C4-2B (cell line): Measurements from ENCODE around the gene DDTL.
A peak's percentile ranks its signal among the peaks of the same experiment; 100 is the strongest.
"Not testable (repeated sequence)": the region's sequence is repeated elsewhere in the genome, so short reads cannot be mapped to it uniquely, and the experiment has no call there.

Experiments used
- H3K27ac ChIP-seq: fragments of 450-650 bp; 2 replicates; pipeline ENCODE4 v1.5.1; 2017
- ZFX ChIP-seq: fragments of 450-650 bp; IDR thresholded peaks from 2 replicates; pipeline ENCODE4 v1.6.1; 2017
- TF ChIP-seq, protein P1 (sequence below): fragments of 450-650 bp; conservative IDR thresholded peaks from 2 replicates; pipeline ENCODE4 v1.5.1; 2017; ENCODE audit warnings: mild to moderate bottlenecking

The DDTL gene

DNA sequence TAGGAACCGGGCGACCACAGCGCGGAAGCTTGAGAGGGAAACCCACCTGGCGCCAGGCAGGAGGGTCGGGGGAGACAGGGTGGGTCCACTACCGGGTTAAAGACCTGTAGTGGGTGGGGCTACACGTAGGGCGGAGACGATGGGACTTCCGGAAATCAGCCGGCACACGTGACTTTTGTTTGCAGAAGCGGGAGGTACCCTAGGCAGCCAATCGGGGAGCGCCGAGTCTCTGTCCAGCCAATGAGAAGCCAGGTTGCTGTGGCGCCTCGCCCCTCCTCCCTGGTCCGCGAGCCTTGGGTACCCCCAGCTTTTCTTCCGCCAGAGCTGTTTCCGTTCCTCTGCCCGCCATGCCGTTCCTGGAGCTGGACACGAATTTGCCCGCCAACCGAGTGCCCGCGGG lies at the start of gene DDTL:
Gene DDTL, plus strand, starts transcription at position 321 of the 400 bp plus-strand sequence. Its CDS starts 27 bp downstream, at position 348.
- H3K27ac ChIP-seq: not testable (repeated sequence)

DNA sequence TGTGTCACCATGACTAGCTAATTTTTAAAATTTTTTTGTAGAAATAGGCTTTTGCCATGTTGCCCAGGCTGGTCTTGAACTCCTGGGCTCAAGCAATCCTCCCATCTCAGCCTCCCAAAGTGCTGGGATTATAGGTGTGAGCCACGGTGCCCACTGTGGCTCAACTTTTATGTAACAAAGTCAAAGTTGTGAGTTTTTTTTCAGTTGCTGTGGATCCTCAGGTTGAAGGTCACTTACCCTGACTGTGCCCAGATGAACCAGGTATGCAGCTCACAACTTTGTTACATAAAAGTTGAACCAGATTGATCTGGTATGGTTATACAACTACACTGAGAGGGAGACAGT lies 46.4 kb upstream of the DDTL start:
- not testable (repeated sequence) for H3K27ac ChIP-seq

DNA sequence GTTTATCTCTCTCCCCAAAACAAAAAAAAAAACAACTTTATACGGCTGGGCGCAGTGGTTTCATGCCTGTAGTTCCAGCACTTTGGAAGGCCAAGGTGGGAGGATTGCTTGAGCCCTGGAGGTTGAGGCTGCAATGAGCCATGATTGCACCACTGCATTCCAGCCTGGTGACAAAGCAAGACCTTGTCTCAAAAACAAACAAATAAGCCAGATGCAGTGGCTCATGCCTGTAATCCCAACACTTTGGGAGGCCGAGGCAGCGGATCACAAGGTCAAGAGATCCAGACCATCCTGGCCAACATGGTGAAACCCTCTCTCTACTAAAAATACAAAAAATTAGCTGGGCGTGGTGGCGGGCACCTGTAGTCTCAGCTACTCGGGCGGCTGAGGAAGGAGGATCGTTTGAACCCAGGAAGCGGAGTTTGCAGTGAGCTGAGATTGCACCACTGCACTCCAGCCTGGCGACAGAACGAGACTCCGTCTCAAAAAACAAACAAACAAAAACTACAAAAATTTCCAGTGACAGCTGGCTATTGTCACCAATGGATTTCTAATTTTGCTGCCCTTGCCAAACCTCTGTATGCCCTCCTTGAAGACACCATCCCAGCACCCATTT lies 45.0 kb upstream of the DDTL start:
- not testable (repeated sequence) for H3K27ac ChIP-seq

DNA sequence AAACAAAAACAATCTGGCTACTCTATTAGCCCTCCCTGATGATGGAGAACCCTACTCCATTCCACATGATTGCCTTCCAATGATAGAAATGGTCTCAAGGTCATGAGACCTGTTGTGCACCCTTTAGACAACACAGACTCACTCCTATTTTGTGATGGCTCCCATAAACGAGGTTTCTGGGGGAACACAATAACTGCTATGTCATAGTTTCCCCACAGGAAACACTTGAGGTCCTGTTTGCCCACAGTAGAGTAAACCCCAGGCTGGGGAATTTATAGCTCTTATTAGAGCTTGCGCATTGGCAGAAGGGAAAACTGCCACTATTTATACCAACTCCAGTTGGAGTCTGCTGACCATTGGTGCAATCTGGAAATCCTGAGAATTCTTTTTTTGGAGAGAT lies 43.8 kb upstream of the DDTL start:
- no peak overlapping the region for H3K27ac ChIP-seq
- no peak for TF ChIP-seq ZFX
- TF ChIP-seq, protein P1, sequence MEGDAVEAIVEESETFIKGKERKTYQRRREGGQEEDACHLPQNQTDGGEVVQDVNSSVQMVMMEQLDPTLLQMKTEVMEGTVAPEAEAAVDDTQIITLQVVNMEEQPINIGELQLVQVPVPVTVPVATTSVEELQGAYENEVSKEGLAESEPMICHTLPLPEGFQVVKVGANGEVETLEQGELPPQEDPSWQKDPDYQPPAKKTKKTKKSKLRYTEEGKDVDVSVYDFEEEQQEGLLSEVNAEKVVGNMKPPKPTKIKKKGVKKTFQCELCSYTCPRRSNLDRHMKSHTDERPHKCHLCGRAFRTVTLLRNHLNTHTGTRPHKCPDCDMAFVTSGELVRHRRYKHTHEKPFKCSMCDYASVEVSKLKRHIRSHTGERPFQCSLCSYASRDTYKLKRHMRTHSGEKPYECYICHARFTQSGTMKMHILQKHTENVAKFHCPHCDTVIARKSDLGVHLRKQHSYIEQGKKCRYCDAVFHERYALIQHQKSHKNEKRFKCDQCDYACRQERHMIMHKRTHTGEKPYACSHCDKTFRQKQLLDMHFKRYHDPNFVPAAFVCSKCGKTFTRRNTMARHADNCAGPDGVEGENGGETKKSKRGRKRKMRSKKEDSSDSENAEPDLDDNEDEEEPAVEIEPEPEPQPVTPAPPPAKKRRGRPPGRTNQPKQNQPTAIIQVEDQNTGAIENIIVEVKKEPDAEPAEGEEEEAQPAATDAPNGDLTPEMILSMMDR: no peak

DNA sequence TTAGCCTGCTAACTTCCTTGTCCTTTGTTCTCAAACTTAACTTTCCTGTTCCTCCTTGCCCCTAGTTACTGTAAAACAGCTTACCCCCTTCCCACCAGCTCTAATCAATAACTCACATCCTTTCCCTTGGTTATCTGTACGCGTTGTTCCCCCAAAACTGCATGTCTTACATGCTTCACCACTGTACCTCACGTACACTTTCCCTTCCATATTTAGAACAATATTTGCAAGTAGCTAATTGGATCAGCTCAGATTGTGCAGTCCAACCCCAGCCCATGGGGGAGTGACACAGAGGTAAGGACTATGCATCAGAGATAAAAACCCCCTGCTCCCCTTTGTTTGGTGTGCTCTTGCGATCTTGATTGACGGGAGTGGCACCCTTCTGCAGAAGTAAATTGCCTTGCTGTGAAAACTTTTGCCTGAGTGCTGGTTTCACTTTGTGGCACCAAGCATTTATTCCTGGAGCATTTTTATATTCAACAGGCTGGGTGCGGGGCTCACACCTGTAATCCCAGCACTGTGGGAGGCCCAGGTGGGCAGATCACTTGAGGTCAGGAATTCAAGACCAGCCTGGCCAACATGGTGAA lies 41.6 kb upstream of the DDTL start:
- no peak for TF ChIP-seq ZFX
- TF ChIP-seq, protein P1: no peak
- no peak overlapping the region for H3K27ac ChIP-seq

DNA sequence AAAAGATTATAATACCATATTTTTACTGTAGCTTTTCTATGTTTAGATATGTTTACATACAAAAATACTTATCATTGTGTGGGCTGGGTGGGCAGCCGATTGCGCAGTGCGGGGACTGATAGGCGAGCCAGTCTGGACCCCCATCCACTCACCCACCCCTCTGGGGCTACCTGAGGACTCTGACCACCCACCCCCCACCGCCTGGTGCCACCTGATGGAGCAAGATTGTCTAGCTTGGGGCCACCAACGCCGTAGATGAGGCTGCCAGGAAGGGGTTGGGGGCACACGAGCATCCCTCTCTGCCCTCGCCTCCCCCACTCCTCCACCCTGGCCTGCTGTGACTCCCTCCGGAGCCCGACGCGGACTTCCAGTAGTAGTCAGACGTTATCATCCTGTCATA lies 40.1 kb upstream of the DDTL start:
- no peak for TF ChIP-seq ZFX
- TF ChIP-seq, protein P1: no peak

DNA sequence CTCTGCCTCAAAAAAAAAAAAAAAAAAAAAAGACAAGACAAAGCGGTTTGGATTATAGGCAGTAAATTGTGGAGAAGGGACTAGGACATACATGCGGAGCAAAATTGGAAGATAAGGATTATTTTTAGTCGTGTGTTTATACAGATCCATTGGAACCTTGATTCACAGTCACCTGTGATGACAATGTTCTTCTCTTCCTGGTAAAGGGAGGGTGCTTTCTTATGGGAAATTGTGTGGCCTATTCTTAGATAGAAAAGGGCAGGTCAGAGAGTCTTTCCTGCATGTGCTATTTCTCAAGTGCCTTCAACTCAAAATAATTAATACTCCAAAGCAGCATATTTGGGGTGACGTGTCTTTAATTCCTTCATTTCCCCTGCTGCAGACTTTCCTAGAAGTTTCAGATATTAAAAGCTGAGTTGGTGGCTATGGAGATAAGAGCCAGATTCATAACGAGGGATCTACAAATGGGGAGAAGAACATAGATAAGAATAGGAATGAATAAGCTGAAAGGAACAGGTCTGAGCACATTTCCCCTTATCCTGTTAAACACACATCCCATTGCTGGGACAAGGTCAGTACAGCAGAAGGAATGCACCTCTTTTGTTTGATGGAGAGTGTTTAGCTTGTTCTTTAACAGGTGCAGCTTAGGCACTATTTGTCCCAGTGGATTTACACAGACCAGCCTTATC lies 28.2 kb upstream of the DDTL start:
- TF ChIP-seq, protein P1: no peak
- TF ChIP-seq ZFX: no peak

More for the DNA sequence above, 40.1 kb upstream of the DDTL start:
- H3K27ac ChIP-seq: no peak overlapping the region

DNA sequence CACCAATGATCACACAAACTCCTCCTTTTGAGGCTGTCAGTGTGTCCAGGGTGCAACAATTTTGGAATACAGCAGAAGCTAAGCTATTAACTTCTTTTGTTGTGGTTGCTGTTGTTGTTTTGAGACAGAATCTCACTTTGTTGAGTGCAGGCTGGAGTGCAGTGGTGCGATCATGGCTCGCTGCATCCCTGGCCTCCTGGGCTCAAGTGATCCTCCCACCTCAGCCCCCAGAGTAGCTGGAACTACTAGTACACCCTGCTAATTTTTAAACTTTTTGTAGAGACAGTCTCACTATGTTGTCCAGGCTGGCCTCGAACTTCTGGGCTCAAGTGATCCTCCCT lies 27.7 kb upstream of the DDTL start:
- peak overlapping the region; percentile 79 for H3K27ac ChIP-seq
- TF ChIP-seq ZFX: no peak
- TF ChIP-seq, protein P1: no peak

More for the DNA sequence above, 28.2 kb upstream of the DDTL start:
- peak overlapping the region; percentile 79 for H3K27ac ChIP-seq

DNA sequence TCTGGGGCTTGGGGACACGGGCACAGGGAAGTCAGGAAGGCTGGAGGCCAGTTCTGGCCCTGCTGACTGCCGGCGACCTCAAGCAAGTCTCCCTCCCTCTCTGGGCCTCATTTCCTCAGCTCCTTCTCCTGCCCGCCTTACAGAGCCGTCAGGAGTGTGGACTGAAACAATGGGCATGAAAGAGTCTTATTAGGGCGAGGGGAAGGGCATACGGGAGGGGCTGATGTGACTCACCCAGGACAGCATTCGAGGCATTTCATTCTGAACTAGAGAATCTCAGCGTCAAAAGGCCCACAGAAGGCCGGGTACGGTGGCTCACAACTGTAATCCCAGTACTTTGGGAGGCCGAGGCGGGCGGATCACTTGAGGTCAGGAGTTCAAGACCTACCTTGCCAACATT lies 26.5 kb upstream of the DDTL start:
- peak overlapping the region; percentile 79; the same call in 1 of the 2 replicates for H3K27ac ChIP-seq

DNA sequence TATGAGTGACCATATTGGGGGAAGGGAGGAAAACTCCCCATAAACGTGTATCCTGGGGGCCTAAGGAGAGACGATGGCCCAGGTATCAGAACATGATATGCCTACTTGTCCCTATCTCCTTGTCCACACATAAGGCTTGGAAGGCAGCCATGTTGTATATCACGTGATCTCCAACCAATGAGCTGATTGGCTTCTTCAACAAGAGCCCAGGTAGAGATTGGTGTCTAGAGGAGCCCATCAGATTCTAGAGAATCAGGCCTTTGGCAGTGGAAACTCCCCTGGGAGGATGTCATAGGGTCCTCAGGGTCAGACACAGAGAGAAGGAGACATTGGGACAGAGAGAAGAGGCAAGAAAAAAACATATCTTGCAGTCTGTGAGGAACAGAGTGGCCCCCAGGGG lies 19.3 kb upstream of the DDTL start:
- not testable (repeated sequence) for H3K27ac ChIP-seq

DNA sequence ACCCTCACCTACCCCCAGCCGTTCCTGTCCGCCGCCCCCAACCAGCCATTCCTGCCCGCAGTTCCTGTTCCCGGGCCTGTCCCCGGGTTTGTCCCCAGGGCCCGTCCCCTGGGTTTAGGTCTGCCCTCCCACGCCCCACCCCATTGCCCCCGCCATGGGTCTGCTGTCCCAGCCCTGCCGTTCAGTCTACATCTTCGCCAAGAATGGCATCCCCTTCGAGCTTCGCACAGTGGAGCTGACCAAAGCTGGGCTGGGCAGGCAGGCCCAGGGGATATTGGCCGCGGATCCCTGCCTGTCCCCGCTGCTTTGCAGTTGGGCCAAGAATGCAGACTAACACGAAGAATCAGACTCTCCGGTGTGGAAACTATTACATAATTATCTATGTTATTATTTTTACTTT lies 16.9 kb upstream of the DDTL start:
- H3K27ac ChIP-seq: not testable (repeated sequence)

DNA sequence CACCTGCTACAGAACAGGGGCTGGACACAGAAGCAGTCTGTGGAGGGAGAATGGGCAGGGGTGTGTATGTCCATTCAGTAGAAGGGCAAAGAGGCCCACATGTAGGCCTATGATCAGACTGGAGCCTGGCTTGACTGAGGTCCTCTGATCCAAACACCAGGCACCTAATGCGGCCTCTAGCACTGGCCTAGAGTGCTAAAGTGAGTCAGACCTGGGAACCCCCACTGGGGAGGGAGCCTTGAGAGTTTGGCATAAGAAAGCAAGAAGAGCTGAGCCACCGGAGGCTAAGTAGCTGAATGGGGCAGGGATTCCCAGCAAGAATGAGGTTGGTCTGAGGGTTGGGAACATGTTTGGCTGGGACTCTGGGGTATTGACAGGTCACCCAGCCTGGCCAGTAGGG lies 15.3 kb upstream of the DDTL start:
- H3K27ac ChIP-seq: not testable (repeated sequence)

DNA sequence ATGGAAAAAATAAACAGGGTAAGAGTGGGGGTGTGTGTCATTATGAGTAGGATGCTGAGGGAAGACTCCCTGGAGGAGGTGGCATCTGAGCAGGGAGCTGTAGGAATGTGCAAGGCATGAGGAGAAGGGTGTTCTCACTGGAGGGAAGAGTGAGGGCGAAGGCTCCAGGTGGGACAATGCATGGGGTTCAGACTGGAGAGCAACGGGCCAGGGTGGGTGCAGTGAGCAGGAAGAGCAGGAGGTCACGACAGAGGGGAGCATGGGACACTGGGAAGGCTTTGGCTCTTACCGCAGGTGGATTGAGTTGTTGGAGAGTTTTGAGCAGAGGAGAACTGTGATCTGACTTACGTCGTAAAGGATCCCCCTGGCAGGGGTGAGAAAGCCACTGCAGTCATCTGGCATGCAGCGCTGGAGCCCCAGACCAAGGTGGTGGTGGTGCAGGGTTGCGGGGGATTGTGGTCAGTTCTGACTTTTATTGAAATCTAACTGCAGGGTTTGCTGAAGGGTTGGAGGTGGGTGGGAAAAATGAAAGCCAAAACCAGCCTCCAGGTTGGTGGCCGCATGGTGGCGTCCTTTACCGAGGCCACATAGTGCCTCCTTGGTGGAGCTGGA lies 13.8 kb upstream of the DDTL start:
- not testable (repeated sequence) for H3K27ac ChIP-seq

DNA sequence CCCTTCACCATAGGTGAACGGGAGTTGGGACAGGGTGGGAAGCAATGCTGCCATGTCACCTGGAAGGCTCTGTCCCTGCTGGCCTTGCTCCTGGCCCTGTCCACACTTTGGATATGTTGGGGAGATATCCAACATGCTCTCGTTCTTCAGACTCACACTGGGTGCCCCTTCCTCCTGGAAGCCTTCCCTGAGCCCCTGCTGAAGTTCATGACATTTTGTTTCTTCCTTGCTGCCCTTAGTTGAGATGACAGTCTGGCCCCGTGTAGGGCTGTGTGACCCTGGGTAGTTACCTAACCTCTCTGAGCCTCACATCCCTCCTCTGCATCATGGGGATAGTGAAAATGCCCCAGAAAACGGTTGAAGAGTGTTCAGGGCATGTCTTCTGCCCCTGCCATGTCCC lies 13.2 kb upstream of the DDTL start:
- not testable (repeated sequence) for H3K27ac ChIP-seq
